ENCODE measurements around the gene ERMP1. TPM values are rescaled to one million over a fixed set of nuclear protein-coding genes. Genes with fewer than 3 reads are reported as not detected.

Gene ERMP1
- total RNA-seq, 6 experiments from 2014 or later, result 5.1 to 7.5 (median 6.8) TPM

- TF ChIP-seq CTCF (IDR thresholded peaks at IDR 0.05), result no peak
- H3K4me1 Mint-ChIP-seq (ENCODE audit: low read depth), result peaks cover 31% of the 10 kb centered on the region
- H3K9me3 Mint-ChIP-seq, result no peaks in the 10 kb centered on the region
- peak; percentile 39 for DNase-seq
- H3K27ac Mint-ChIP-seq, result peak overlapping the region; percentile 44
- peaks cover 12% of the 10 kb centered on the region for H3K36me3 Mint-ChIP-seq (ENCODE audit: low read depth)
- H3K27me3 Mint-ChIP-seq (ENCODE audit: insufficient read depth), result peaks cover 4% of the 10 kb centered on the region
- no peak overlapping the region for H3K4me3 Mint-ChIP-seq
Measured at GRCh38 chr9:5838884-5839571, 6.1 kb upstream of the ERMP1 start.

- Mint-ChIP-seq H3K9me3 (no peaks in the 10 kb centered on the region), H3K27me3 (ENCODE audit: insufficient read depth) (peaks cover 2% of the 10 kb centered on the region), H3K27ac (no peak overlapping the region), H3K4me1 (ENCODE audit: low read depth) (peaks cover 38% of the 10 kb centered on the region), H3K4me3 (no peak overlapping the region), H3K36me3 (ENCODE audit: low read depth) (no peaks in the 10 kb centered on the region)
- no peak for TF ChIP-seq CTCF (IDR thresholded peaks at IDR 0.05)
- DNase-seq, result no peak
Measured at GRCh38 chr9:5835808-5836207, 2.9 kb upstream of the ERMP1 start.

- Mint-ChIP-seq H3K9me3 (no peaks in the 10 kb centered on the region), H3K4me1 (ENCODE audit: low read depth) (peaks cover 29% of the 10 kb centered on the region), H3K27me3 (ENCODE audit: insufficient read depth) (peaks cover 2% of the 10 kb centered on the region), H3K4me3 (no peak overlapping the region), H3K27ac (no peak overlapping the region), H3K36me3 (ENCODE audit: low read depth) (no peaks in the 10 kb centered on the region)
- no peak for DNase-seq
- TF ChIP-seq CTCF (IDR thresholded peaks at IDR 0.05), result no peak
Measured at GRCh38 chr9:5834214-5834613, 1.3 kb upstream of the ERMP1 start.

- H3K9me3 Mint-ChIP-seq, result no peaks in the 10 kb centered on the region
- H3K27ac Mint-ChIP-seq, result no peak overlapping the region
- no peaks in the 10 kb centered on the region for H3K36me3 Mint-ChIP-seq (ENCODE audit: low read depth)
- H3K4me3 Mint-ChIP-seq, result peak overlapping the region; percentile 90
- no peaks in the 10 kb centered on the region; the same call in 1 of the 2 replicates for H3K27me3 Mint-ChIP-seq (ENCODE audit: insufficient read depth)
- H3K4me1 Mint-ChIP-seq (ENCODE audit: low read depth), result peaks cover 24% of the 10 kb centered on the region
- no peak for DNase-seq
- no peak for TF ChIP-seq CTCF (IDR thresholded peaks at IDR 0.05)
Measured at GRCh38 chr9:5832071-5832537, 813 bp downstream of the ERMP1 start.

GRCh38 chr9:5825895-5826622, 6.9 kb downstream of the ERMP1 start:
- Mint-ChIP-seq H3K27me3 (ENCODE audit: insufficient read depth) (no peaks in the 10 kb centered on the region; the same call in 1 of the 2 replicates), H3K4me1 (ENCODE audit: low read depth) (no peaks in the 10 kb centered on the region), H3K4me3 (no peak overlapping the region)

More at GRCh38 chr9:5825895-5826622, 6.9 kb downstream of the ERMP1 start:
- no peak for DNase-seq
- Mint-ChIP-seq H3K9me3 (no peaks in the 10 kb centered on the region), H3K27ac (no peak overlapping the region), H3K36me3 (ENCODE audit: low read depth) (no peaks in the 10 kb centered on the region)
- no peak for TF ChIP-seq CTCF (IDR thresholded peaks at IDR 0.05)

Measured in HFFc6 (cell line).